Activated CD8-positive, alpha-beta T cell treated with anti-CD3 and anti-CD28 coated beads for 36 hours (primary cell): ENCODE results near the gene HJV. TPM values are rescaled to one million over a fixed set of nuclear protein-coding genes. Genes with fewer than 3 reads are reported as not detected.

Experiments
- ATAC-seq: fragments of 200-7000 bp; cut with Tn5 transposase; one replicate; pipeline ENCODE4 v1.10.0; 2021; ENCODE audit warnings: mild to moderate bottlenecking, moderate library complexity
- CTCF ChIA-PET: fragments of 350-600 bp; sonication (Branson Sonifier 250); formaldehyde crosslinking; loops from one replicate; lab custom pipeline; 2021; ENCODE audit warnings: antibody characterized with exemption; lab: Charles Lee
- POLR2A ChIA-PET: fragments of 350-600 bp; sonication (Branson Sonifier 250); formaldehyde crosslinking; loops from one replicate; lab custom pipeline; 2021; ENCODE audit warnings: antibody characterized with exemption; lab: Charles Lee
- DNase-seq: peaks from one replicate; pipeline ENCODE4 v3.0.0-alpha.2; 2020
- H3K27ac Mint-ChIP-seq: one replicate; pipeline ENCODE4 v1.8.0; 2021; ENCODE audit warnings: mild to moderate bottlenecking, mixed read lengths
- H3K27me3 Mint-ChIP-seq: one replicate; pipeline ENCODE4 v1.8.0; 2021; ENCODE audit warnings: mixed read lengths
- H3K36me3 Mint-ChIP-seq: one replicate; pipeline ENCODE4 v1.8.0; 2021; ENCODE audit warnings: low read depth, mixed read lengths
- H3K4me1 Mint-ChIP-seq: one replicate; pipeline ENCODE4 v1.8.0; 2021; ENCODE audit warnings: low read depth, mixed read lengths
- H3K4me3 Mint-ChIP-seq: one replicate; pipeline ENCODE4 v1.8.0; 2021; ENCODE audit warnings: mild to moderate bottlenecking, moderate library complexity, mixed read lengths
- H3K9me3 Mint-ChIP-seq: one replicate; pipeline ENCODE4 v1.8.0; 2021; ENCODE audit warnings: mixed read lengths
- CTCF ChIP-seq: fragments of 200-600 bp; IDR thresholded peaks from one replicate; pipeline ENCODE4 v1.8.0; 2022; ENCODE audit warnings: antibody characterized with exemption, mild to moderate bottlenecking
- intact Hi-C: fragments of 100-400 bp; cut with micrococcal nuclease; formaldehyde crosslinking; loops from one replicate; pipeline ENCODE4 v1.10.0; 2022
- total RNA-seq, 2 experiments: library from RNA; stranded (reverse); gene quantifications; one replicate each; pipeline ENCODE4 v1.2.3, GENCODE V29; 2021

HJV gene
- total RNA-seq, 2 experiments from 2014 or later = not detected

- no peak for TF ChIP-seq CTCF
- no peak for DNase-seq
- Mint-ChIP-seq H3K27me3 (no peaks in the 10 kb centered on the region), H3K4me1 (peaks cover 54% of the 10 kb centered on the region), H3K27ac (peak overlapping the region; percentile 100), H3K36me3 (peaks cover 19% of the 10 kb centered on the region), H3K9me3 (no peaks in the 10 kb centered on the region), H3K4me3 (peak overlapping the region; percentile 98)
- intact Hi-C loops = no loop called here
- ChIA-PET CTCF (interaction anchor here (0.7 to 1.0 kb wide), 2 partner anchors 19 to 154 kb away, joined by 3 read pairs; partner anchors contain the start of gene NUDT17), POLR2A (interaction anchor here (13.3 kb wide), 1 partner anchor 17 kb away, joined by 446 read pairs; no protein-coding TSS in a partner anchor)
- ATAC-seq = no peak
Observed at GRCh38 chr1:145999321-146000024, 22.1 kb downstream of the HJV start.

GRCh38 chr1:145997718-145998023 is 23.9 kb downstream of the HJV start:
- DNase-seq = no peak
- Mint-ChIP-seq H3K4me1 (peaks cover 56% of the 10 kb centered on the region), H3K36me3 (peaks cover 37% of the 10 kb centered on the region), H3K27me3 (no peaks in the 10 kb centered on the region), H3K27ac (peak overlapping the region; percentile 100), H3K4me3 (peak overlapping the region; percentile 98), H3K9me3 (no peaks in the 10 kb centered on the region)
- ATAC-seq = no peak
- intact Hi-C loops = loop anchor here (2.0 kb wide), 1 partner anchor 33 kb away; the partner anchor contains the start of genes ANKRD34A and POLR3GL
- ChIA-PET POLR2A (interaction anchor here (0.8 to 13.3 kb wide), 8 partner anchors 8 to 71 kb away, joined by 3 to 446 read pairs (median 17); partner anchors contain the start of genes ANKRD34A, LIX1L, POLR3GL and RBM8A), CTCF (interaction anchor here (1.1 to 13.6 kb wide), 3 partner anchors 9 to 19 kb away, joined by 5 to 147 read pairs (median 24); no protein-coding TSS in a partner anchor)
- no peak for TF ChIP-seq CTCF

- no peak for TF ChIP-seq CTCF
- POLR2A ChIA-PET = interaction anchor here (1.0 to 13.3 kb wide), 14 partner anchors 9 to 138 kb away, joined by 3 to 446 read pairs (median 12); partner anchors contain the start of genes ANKRD34A, LIX1L, PEX11B and PIAS3
- peak; percentile 75 for DNase-seq
- no peaks in the 10 kb centered on the region for H3K9me3 Mint-ChIP-seq
- CTCF ChIA-PET = interaction anchor here (1.1 to 13.6 kb wide), 6 partner anchors 9 to 39 kb away, joined by 3 to 147 read pairs (median 9); no protein-coding TSS in a partner anchor
- intact Hi-C loops = loop anchor here (2.0 kb wide), 1 partner anchor 32 kb away; the partner anchor contains the start of genes ANKRD34A and POLR3GL
- ATAC-seq = peak; percentile 60
- no peaks in the 10 kb centered on the region for H3K27me3 Mint-ChIP-seq
- H3K4me3 Mint-ChIP-seq = peak overlapping the region; percentile 98
- H3K27ac Mint-ChIP-seq = peak overlapping the region; percentile 100
- H3K36me3 Mint-ChIP-seq = peaks cover 41% of the 10 kb centered on the region
- H3K4me1 Mint-ChIP-seq = peaks cover 61% of the 10 kb centered on the region
Observed at GRCh38 chr1:145997016-145997717, 24.4 kb downstream of the HJV start.

GRCh38 chr1:145996433-145997015 is 25.0 kb downstream of the HJV start, which contains the start of gene TXNIP:
TXNIP (minus strand) TSS chr1:145996579; CDS start chr1:145996266, 313 bp downstream.
- Mint-ChIP-seq H3K36me3 (peaks cover 47% of the 10 kb centered on the region), H3K4me1 (peaks cover 61% of the 10 kb centered on the region), H3K4me3 (peak within 1 kb of the TSS; percentile 98), H3K9me3 (no peaks in the 10 kb centered on the region), H3K27ac (peak within 1 kb of the TSS; percentile 100), H3K27me3 (no peaks in the 10 kb centered on the region)
- ChIA-PET POLR2A (interaction anchor here (1.0 to 13.3 kb wide), 18 partner anchors 10 to 138 kb away, joined by 3 to 446 read pairs (median 8); partner anchors contain the start of genes ANKRD34A, LIX1L, PEX11B and PIAS3), CTCF (interaction anchor here (0.6 to 13.6 kb wide), 7 partner anchors 9 to 48 kb away, joined by 3 to 147 read pairs (median 3); no protein-coding TSS in a partner anchor)
- ATAC-seq (peak; percentile 79), DNase-seq (peak; percentile 98)
- TF ChIP-seq CTCF = no peak
- intact Hi-C loops = loop anchor here (2.0 kb wide), 1 partner anchor 32 kb away; the partner anchor contains the start of genes ANKRD34A and POLR3GL
